Endothelial cell of umbilical vein (primary cell): ENCODE measurements around the gene OLFML2A. TPM values are rescaled to one million over a fixed set of nuclear protein-coding genes. Genes with fewer than 3 reads are reported as not detected.

Source experiments
- BruUV-seq: library from RNA; stranded (reverse); fragments of 400-500 nt; replicated peaks from 2 replicates; lab custom pipeline; 2021; lab: Mats Ljungman, UMichigan
- CTCF ChIA-PET: fragments of 300-600, 350-600 bp; sonication (Branson Sonifier 250); formaldehyde crosslinking; loops from one replicate; lab custom pipeline; 2021; ENCODE audit warnings: antibody characterized with exemption, inconsistent platforms; lab: Charles Lee
- POLR2A ChIA-PET: fragments of 300-600, 350-600 bp; sonication (Branson Sonifier 250); formaldehyde crosslinking; loops from one replicate; lab custom pipeline; 2021; ENCODE audit warnings: antibody characterized with exemption, inconsistent platforms; lab: Charles Lee
- DNase-seq: peaks from one replicate; pipeline ENCODE4 v3.0.0-alpha.2; 2011; ENCODE audit warnings: low read depth, low spot score
- FAIRE-seq: peaks from 2 replicates; lab custom pipeline; 2011; peaks lifted over from hg19 to GRCh38; lab: Jason Lieb, UNC
- H2AFZ ChIP-seq: 2 replicates; pipeline ENCODE4 v1.6.0; 2012; ENCODE audit warnings: low read depth, low read length, control low read depth, inconsistent platforms
- H3K27ac ChIP-seq: 2 replicates; pipeline ENCODE4 v1.5.1; 2011; ENCODE audit warnings: low read depth, mild to moderate bottlenecking, control low read depth, low read length, moderate library complexity; ENCODE audit not compliant: insufficient read depth
- H3K27me3 ChIP-seq, 2 experiments: 2 replicates each; pipeline versions ENCODE4 v1.6.0 to v1.6.1; 2011; ENCODE audit warnings: low read length in 2 of 2, mixed read lengths in 1 of 2; ENCODE audit not compliant: control insufficient read depth in 2 of 2, insufficient read depth in 2 of 2
- H3K36me3 ChIP-seq, 2 experiments: 2 replicates in 1 of 2; 3 replicates in 1 of 2; pipeline ENCODE4 v1.5.1; 2011; ENCODE audit warnings: low read length in 2 of 2, mild to moderate bottlenecking in 1 of 2, moderate library complexity in 1 of 2; ENCODE audit not compliant: control insufficient read depth in 2 of 2, insufficient read depth in 2 of 2; ENCODE audit errors: extremely low read depth in 1 of 2
- H3K4me1 ChIP-seq: 3 replicates; pipeline ENCODE4 v1.5.1; 2011; ENCODE audit warnings: mild to moderate bottlenecking, low read length; ENCODE audit not compliant: control insufficient read depth, insufficient read depth; ENCODE audit errors: extremely low read depth
- H3K4me2 ChIP-seq: 2 replicates; pipeline ENCODE4 v1.6.1; 2011; ENCODE audit warnings: low read length, control low read depth, mixed read lengths; ENCODE audit not compliant: insufficient read depth
- H3K4me3 ChIP-seq, 3 experiments: fragments of 200-600 bp in 1 of 3; sonication (generic), shearing (Covaris generic) in 1 of 3; replicated peaks in 1 of 3; 2 replicates each; pipeline ENCODE4 v1.5.1; 2011 to 2016; ENCODE audit warnings: control low read depth in 3 of 3, low read length in 3 of 3, mild to moderate bottlenecking in 2 of 3, inconsistent platforms in 1 of 3, low read depth in 1 of 3, moderate library complexity in 1 of 3; ENCODE audit not compliant: insufficient read depth in 1 of 3
- H3K79me2 ChIP-seq: 2 replicates; pipeline ENCODE4 v1.6.0; 2012; ENCODE audit warnings: low read length, inconsistent platforms; ENCODE audit not compliant: control insufficient read depth, insufficient read depth
- H3K9ac ChIP-seq: replicated peaks from 2 replicates; pipeline ENCODE3; 2011; ENCODE audit warnings: low read length, control low read depth; ENCODE audit not compliant: insufficient read depth; ENCODE audit errors: extremely low read depth
- H3K9me1 ChIP-seq: replicated peaks from 3 replicates; pipeline ENCODE4 v1.6.0; 2011; ENCODE audit warnings: mild to moderate bottlenecking, low read length; ENCODE audit not compliant: control insufficient read depth, insufficient read depth; ENCODE audit errors: extremely low read depth
- H3K9me3 ChIP-seq: replicated peaks from 2 replicates; pipeline ENCODE4 v1.5.1; 2012; ENCODE audit warnings: low read length, inconsistent platforms; ENCODE audit not compliant: control insufficient read depth, insufficient read depth
- H4K20me1 ChIP-seq: replicated peaks from 2 replicates; pipeline ENCODE3; 2011; ENCODE audit warnings: mild to moderate bottlenecking, low read length; ENCODE audit not compliant: control insufficient read depth, insufficient read depth; ENCODE audit errors: extremely low read depth
- EZH2 ChIP-seq: IDR thresholded peaks from 2 replicates; pipeline ENCODE4 v1.6.1; 2012; ENCODE audit warnings: borderline replicate concordance, low read depth, mild to moderate bottlenecking, moderate library complexity, low read length, inconsistent platforms; ENCODE audit not compliant: severe bottlenecking
- FOS ChIP-seq: IDR thresholded peaks from 2 replicates; pipeline ENCODE4 v1.6.1; 2011; ENCODE audit warnings: mild to moderate bottlenecking, low read length, moderate library complexity, borderline replicate concordance; ENCODE audit not compliant: insufficient read depth
- GATA2 ChIP-seq: IDR thresholded peaks from 2 replicates; pipeline ENCODE4 v1.7.0; 2011; ENCODE audit warnings: low read depth, mild to moderate bottlenecking, moderate library complexity, mixed read lengths, low read length; ENCODE audit not compliant: insufficient read length, insufficient read depth
- JUN ChIP-seq: IDR thresholded peaks from 2 replicates; pipeline ENCODE4 v1.6.1; 2011; ENCODE audit warnings: borderline replicate concordance, low read depth; ENCODE audit not compliant: insufficient read length, insufficient read depth
- MAX ChIP-seq: IDR thresholded peaks from 2 replicates; pipeline ENCODE4 v1.6.1; 2011; ENCODE audit not compliant: insufficient read depth, insufficient read length
- MYC ChIP-seq: IDR thresholded peaks from one replicate; pipeline ENCODE4 v1.6.1; 2011; ENCODE audit warnings: mild to moderate bottlenecking, low read depth, low read length
- POLR2A ChIP-seq: IDR thresholded peaks from 2 replicates; pipeline ENCODE4 v1.6.1; 2012; ENCODE audit warnings: low read depth, mild to moderate bottlenecking, control low read depth, low read length
- POLR2AphosphoS5 ChIP-seq: IDR thresholded peaks from 2 replicates; pipeline ENCODE4 v1.6.1; 2012; ENCODE audit warnings: low read depth, mild to moderate bottlenecking, control low read depth, low read length, moderate library complexity; ENCODE audit not compliant: insufficient read depth
- dilution Hi-C: fragments of 300-500 bp; cut with MboI; formaldehyde crosslinking; loops from one replicate; pipeline ENCODE4 v1.15.0; 2019; ENCODE audit warnings: low sequenced_read_pairs; ENCODE audit not compliant: extremely low pct_ligation_motif_present
- intact Hi-C: fragments of 100-400 bp; cut with micrococcal nuclease; formaldehyde crosslinking; loops from one replicate; pipeline ENCODE4 v1.10.0; 2022
- polyA plus RNA-seq, 4 experiments: library from polyadenylated mRNA; depleted of rRNA in 3 of 4; stranded (reverse) in 3 of 4; unstranded in 1 of 4; fragments of >200 nt; gene quantifications; 2 replicates each; pipeline versions ENCODE4 v1.2.1 to v1.2.3, GENCODE V29; 2011 to 2012; ENCODE audit warnings: missing spikeins in 1 of 4
- total RNA-seq: library from RNA; stranded (reverse); gene quantifications from 2 replicates; pipeline ENCODE4 v1.2.3, GENCODE V29; 2021
- TF ChIP-seq, protein P1 (sequence below), 2 donors: IDR thresholded peaks; 1 replicate in 1 of 2; 2 replicates in 1 of 2; pipeline ENCODE4 v1.5.1; 2011; ENCODE audit warnings: low read length in 2 of 2, mild to moderate bottlenecking in 2 of 2, moderate library complexity in 2 of 2, control low read depth in 1 of 2, inconsistent platforms in 1 of 2, low read depth in 1 of 2; ENCODE audit not compliant: insufficient read depth in 1 of 2; ENCODE audit errors: extremely low read depth in 1 of 2

Gene OLFML2A
- total and polyA plus RNA-seq, 2 donors (not counting 3 experiments of a cell fraction or from before 2014, with no cell fraction given) = 0.92 to 1.1 TPM

DNA sequence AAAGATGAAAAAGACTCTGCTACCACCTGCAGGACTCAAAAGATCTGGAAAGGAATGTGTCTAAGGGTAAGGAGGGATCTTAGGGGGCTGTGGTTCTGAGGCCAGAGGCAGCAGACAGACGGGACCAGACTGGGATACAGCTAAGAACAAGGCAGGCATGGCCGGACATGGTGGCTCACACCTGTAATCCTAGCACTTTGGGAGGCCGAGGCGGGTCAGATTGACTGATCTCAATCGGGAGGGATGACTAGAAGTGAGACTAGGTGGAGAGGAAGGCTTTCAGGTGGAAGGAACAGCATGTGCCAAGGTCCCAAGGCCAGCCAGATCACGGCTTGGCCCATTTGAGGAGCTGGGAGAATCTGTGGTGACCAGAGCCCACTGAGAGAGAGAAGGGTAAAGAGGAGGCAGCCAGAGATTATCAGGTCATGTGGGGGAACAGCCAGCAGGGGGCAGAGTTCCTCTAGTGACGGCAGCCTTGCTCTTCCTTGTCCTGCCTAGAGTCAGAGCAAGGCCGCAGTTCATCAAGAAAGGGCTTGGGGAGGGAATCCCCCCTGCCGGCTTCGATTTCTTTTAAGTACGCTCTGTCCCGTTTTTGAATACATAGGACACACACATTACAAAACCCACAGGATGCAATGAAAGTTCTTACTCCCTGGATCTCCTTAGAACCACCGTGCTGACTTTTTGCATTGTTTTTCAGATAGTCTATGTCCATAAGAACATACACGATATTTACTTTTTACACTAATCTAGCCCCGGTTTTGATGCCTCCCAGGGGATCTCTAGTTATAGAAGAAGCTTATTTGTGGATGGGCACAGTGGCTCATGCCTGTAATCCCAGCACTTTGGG, 2.6 kb upstream of the OLFML2A start:
- H3K27ac ChIP-seq = no peak overlapping the region
- DNase-seq (peak; percentile 76), FAIRE-seq (peak; percentile 95)
- no peak overlapping the region for H3K9ac ChIP-seq
- no peaks in the 10 kb centered on the region for H4K20me1 ChIP-seq
- peaks cover 11 to 17% of the 10 kb centered on the region in 2 experiments for H3K27me3 ChIP-seq
- TF ChIP-seq JUN (no peak), MYC (no peak)
- TF ChIP-seq, protein P1, sequence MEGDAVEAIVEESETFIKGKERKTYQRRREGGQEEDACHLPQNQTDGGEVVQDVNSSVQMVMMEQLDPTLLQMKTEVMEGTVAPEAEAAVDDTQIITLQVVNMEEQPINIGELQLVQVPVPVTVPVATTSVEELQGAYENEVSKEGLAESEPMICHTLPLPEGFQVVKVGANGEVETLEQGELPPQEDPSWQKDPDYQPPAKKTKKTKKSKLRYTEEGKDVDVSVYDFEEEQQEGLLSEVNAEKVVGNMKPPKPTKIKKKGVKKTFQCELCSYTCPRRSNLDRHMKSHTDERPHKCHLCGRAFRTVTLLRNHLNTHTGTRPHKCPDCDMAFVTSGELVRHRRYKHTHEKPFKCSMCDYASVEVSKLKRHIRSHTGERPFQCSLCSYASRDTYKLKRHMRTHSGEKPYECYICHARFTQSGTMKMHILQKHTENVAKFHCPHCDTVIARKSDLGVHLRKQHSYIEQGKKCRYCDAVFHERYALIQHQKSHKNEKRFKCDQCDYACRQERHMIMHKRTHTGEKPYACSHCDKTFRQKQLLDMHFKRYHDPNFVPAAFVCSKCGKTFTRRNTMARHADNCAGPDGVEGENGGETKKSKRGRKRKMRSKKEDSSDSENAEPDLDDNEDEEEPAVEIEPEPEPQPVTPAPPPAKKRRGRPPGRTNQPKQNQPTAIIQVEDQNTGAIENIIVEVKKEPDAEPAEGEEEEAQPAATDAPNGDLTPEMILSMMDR (IDR thresholded peaks at IDR 0.05; ENCODE audit: extremely low read depth in 1 of 2, insufficient read depth in 1 of 2, low read depth in 1 of 2, low read length in 2 of 2) = peak; percentile 80 to 92
- H3K79me2 ChIP-seq = no peaks in the 10 kb centered on the region
- no peak overlapping the region for H2AFZ ChIP-seq
- ChIA-PET POLR2A (interaction anchor here (1.3 kb wide), 1 partner anchor 82 kb away, joined by 6 read pairs; no protein-coding TSS in a partner anchor), CTCF (interaction anchor here (0.8 to 11.2 kb wide), 10 partner anchors 9 to 594 kb away, joined by 3 to 967 read pairs (median 3); partner anchors contain the start of genes ARPC5L, RPL35, SCAI and WDR38)
- no peak overlapping the region for H3K4me2 ChIP-seq
- no TSS peak for BruUV-seq
- no peaks in the 10 kb centered on the region for H3K36me3 ChIP-seq
- no peaks in the 10 kb centered on the region for H3K9me1 ChIP-seq
- no peaks in the 10 kb centered on the region for H3K9me3 ChIP-seq
- H3K4me3 ChIP-seq = no peak overlapping the region
- dilution Hi-C loops (no loop called here), intact Hi-C loops (loop anchor here (1.0 to 5.0 kb wide), 5 partner anchors 79 to 600 kb away; partner anchors contain the start of genes HSPA5, SCAI and WDR38)
- H3K4me1 ChIP-seq = peaks cover 21% of the 10 kb centered on the region

DNA sequence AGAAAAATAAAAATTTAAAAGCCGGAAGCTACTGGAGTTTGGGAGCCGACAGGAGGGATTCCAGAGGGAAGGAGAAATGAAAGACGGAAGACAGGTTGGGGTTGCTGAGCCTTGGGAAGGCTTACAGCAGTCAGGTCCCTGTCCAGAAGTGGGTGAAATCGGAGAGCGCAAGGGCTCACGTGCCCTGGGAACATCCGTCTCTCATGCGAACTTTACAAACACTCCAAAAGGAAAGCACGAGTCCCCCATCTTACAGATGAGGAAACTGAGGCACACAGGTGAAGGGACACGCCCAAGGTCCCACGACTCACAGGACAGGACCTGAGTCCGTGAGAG, 347 bp upstream of the OLFML2A start:
- no peak for TF ChIP-seq MAX
- no peak for TF ChIP-seq POLR2A
- TF ChIP-seq, protein P1 (IDR thresholded peaks at IDR 0.05; ENCODE audit: extremely low read depth in 1 of 2, insufficient read depth in 1 of 2, low read depth in 1 of 2, low read length in 2 of 2) = no peak
- TF ChIP-seq EZH2 = no peak
- no peak for TF ChIP-seq POLR2AphosphoS5
- no peak for TF ChIP-seq JUN
- no peak for TF ChIP-seq FOS
- no peak for TF ChIP-seq MYC
- TF ChIP-seq GATA2 = no peak
- Histone ChIP-seq H3K27me3 (peaks cover 0 to 7% of the 10 kb centered on the region in 2 experiments), H4K20me1 (no peaks in the 10 kb centered on the region), H3K4me2 (peak overlapping the region; percentile 75), H3K9me1 (no peaks in the 10 kb centered on the region), H3K79me2 (no peaks in the 10 kb centered on the region), H3K4me3 (peak overlapping the region in 1 of 3 experiments; percentile 30), H3K36me3 (no peaks in the 10 kb centered on the region), H3K9me3 (no peaks in the 10 kb centered on the region), H3K9ac (no peak overlapping the region), H3K27ac (no peak overlapping the region), H2AFZ (peak overlapping the region; percentile 49), H3K4me1 (peaks cover 15% of the 10 kb centered on the region)
- CTCF ChIA-PET = interaction anchor here (1.2 to 11.2 kb wide), 10 partner anchors 12 to 599 kb away, joined by 3 to 967 read pairs (median 4); partner anchors contain the start of gene WDR38
- intact Hi-C loops (no loop called here), dilution Hi-C loops (no loop called here)
- no TSS peak for BruUV-seq
- POLR2A ChIA-PET = no interaction called here
- DNase-seq (no peak), FAIRE-seq (no peak)
